HG03045 (cell line): Measurements from ENCODE around the gene TCF7L2.

Experiments
- ATAC-seq: cut with Tn5 transposase; IDR thresholded peaks from one replicate; pipeline ENCODE4 v1.9.1; 2021; ENCODE audit warnings: mild to moderate bottlenecking, moderate library complexity; ENCODE audit not compliant: unreplicated experiment

Gene TCF7L2

GRCh38 chr10:113111900-113112853 is 162.1 kb downstream of the TCF7L2 start:
- no peak for ATAC-seq

GRCh38 chr10:113113241-113113640 is 163.2 kb downstream of the TCF7L2 start:
- ATAC-seq, result no peak

DNA sequence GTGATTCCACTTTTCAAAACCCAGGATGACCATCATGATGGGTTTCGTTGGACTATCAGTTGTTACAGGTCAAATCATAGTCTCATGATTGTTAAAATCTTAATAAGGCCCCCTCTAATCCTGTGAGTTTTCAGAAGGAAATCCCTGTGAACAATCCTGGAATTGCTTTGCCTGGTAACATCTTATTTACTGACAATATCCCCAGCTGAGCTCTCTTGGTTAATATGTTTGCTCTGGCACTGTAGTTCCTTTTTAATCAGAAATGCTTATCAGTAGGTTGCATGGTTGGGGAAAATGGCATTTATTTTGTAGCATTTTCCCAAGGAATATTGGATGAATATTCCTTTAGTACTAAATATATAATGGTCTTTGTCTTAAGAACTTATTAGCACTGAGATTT is 163.9 kb downstream of the TCF7L2 start:
- no peak for ATAC-seq

DNA sequence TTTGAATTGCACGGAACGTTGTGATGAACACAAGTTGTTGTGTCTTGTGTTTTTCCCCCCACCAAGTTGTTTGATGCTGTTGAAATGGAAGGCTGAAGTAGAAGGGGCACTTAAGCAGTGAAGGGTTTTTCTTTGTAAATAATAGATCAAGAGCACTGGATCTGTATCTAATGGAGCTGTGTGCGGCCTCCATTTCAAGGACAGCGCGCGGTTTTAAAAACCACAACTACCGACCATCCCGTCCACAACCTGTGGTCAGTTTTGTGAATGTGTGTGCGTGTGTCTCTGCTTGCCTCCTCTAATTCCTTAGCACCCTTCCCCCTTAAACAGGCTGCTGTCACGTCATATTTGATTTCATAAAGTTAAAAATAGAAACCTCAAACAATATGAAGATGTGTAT is 165.5 kb downstream of the TCF7L2 start:
- no peak for ATAC-seq

DNA sequence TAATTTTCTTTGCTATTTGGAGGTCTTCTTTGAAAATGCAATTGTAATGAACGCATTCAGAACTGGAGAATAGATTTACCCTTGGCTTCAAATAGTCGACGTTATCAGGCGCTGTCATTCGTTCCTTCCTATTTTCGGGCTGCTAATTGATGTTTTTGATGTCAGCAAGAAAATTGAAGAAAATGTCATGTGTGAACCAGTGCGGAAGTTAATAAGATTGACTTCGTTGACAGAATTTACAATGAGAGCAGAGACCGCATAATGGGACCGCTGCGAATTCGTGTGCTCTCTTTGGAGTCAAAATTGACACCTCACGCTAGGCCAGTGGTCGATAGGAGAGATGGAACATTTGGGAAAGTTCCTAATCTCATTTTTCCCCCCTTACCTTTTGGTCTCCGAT is 168.8 kb downstream of the TCF7L2 start:
- no peak for ATAC-seq

GRCh38 chr10:113119801-113120200 is 169.8 kb downstream of the TCF7L2 start:
- no peak for ATAC-seq

- ATAC-seq, result no peak
Measured at GRCh38 chr10:113121153-113121552, 171.1 kb downstream of the TCF7L2 start.

- no peak for ATAC-seq
Measured at GRCh38 chr10:113122947-113123346, 172.9 kb downstream of the TCF7L2 start.

DNA sequence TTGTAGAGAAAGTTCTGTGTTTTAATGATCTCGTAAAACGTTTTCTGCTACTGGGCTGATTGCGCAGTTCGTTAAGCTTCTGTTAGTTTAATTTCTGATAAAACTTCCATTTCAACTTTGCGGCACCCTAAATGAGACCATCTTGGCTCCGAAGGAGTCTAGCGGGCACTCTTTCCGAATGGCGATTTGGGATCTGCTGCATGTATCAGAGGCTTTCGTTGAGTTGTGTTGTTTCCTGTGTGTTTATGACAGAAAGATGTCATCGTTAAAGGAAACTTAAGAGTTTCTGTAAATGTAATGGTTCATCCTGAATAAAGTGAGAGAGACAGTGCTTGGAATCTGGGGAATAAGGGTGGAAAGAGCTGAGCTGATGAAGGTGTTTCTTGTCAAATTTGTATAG is 174.7 kb downstream of the TCF7L2 start:
- ATAC-seq, result no peak

DNA sequence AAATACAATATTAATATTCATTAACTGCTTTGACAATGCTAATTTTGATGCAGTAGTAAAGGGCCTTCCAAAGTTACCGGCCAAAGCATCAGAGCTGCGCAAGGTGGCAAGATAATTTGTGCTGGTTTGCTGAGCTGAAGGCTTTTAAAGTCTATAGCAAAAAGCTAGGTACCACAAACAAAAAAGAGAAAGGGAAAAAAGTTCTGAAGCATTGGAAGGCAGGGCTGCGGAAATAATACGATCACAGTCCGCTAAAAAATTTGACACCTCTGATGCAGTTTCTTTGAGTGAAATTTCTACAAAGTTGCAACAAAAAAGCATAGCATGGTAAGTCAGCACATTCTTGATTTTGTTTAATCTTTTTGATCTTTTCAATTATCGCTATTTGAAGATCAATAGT is 175.6 kb downstream of the TCF7L2 start:
- no peak for ATAC-seq

DNA sequence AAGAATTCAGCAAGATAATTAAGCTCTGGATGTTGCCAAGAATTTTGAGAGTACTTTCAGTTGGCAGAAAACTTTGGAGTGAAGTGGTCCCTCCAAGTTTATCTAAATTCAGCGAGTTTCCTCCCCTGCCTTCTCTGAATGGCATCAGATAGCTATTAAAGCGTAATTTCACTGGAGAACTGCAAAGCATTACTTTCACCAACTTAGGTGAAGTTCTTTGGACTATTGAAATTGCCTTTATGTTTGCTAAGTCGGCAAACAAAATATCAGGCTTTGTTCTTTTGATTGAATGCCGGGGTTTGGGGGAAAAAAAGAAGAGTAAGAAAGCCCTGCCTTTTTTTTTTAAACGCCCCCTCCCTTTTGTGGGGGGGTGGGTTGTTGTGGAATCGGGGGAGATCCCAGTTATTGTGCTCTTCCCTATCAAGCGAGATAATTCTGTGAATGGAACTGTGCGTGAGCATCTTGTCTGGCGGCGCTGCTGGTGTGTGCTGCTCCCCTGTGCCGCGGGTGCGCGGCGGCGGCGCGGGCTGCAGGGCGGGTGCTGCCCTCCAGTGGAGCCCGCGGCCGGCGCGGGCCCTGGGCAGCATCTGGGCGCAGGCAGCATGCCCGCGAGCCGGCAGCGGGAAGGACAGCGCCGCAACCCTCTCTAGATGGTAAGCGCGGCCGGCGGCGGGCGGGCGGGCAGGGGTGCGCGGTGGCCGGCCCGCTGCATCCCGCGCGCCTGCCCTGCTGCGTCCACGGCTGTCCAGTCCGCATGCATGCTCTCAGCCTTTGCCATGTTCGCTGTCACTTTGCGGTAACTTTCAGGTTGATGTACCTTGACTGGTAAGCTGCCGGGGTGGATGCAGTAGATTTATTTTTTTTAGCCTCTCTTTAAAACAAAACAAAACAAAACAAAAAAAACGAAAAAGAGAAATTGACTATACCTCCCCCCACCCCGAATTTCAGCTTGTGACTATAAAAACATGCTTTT is 176.5 kb downstream of the TCF7L2 start:
- no peak for ATAC-seq

DNA sequence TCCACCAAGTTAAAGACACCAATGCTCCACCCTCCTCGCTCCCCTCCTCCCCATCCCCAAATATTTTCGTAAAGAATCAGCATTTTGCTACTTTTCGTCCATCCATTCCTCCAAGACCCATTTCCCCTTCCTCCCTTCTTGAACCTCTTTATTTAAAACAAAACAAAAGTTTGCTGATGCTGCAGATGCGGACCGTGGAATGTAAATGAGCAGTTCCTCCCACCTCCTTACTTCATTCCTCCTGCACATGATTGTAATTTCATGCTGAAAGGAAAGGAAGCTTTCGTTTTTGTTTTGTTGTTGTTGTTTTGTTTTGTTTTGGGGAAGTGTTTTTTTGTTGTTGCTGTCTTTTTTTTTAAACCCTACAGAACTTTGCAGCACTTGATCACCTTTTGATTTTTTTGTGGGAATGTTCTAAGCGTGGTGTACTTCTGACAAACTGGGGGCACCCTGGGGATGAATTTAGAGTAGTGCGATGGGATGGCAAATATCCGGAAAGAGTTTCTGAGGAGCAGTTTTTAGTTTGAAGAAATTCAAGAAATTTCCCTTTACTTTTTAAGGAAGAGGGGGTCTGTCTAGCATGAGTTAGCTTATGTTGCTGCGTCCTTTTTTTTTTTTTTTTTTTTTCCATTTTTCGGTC is 177.3 kb downstream of the TCF7L2 start:
- ATAC-seq, result no peak

DNA sequence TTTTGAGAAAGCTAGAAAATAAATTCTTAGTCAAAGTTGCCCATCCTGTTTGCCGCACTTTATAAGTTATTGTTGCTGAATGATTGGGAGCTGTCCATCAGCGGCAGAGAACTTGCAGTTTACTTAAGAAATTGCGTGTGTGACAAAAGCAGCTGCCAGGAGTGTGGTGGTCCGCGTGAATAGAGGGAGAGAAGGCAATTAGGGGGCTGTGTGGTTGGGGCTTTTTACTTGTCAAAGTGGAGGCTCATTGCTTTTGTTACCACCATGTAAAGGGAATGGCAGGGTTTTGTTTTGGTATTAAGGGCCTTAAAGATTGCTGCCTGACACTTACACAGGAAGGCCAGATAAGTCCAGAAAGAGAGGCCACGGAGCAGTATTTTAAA is 177.8 kb downstream of the TCF7L2 start:
- ATAC-seq, result no peak

- ATAC-seq, result no peak
Measured at GRCh38 chr10:113128450-113129070, 178.5 kb downstream of the TCF7L2 start.

DNA sequence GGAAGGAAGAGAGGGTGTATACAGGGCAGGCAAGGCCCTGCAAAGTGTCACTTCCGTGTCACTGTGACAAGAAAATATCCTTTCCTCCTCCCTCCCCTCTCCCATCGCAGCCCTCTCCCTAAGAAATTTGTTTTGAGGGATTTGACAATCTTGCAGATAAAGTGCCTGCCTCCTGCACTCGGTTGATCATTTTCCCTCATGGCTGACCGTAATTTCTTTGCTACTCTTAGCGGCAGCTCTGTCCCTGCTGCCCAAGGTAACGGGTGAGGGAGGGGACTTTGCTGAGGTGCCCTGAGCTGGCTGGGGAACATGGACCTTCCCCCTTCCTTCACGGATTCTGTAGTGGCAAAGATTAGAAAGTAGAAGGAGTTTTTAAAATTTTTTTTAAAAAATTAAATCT is 179.1 kb downstream of the TCF7L2 start:
- no peak for ATAC-seq

DNA sequence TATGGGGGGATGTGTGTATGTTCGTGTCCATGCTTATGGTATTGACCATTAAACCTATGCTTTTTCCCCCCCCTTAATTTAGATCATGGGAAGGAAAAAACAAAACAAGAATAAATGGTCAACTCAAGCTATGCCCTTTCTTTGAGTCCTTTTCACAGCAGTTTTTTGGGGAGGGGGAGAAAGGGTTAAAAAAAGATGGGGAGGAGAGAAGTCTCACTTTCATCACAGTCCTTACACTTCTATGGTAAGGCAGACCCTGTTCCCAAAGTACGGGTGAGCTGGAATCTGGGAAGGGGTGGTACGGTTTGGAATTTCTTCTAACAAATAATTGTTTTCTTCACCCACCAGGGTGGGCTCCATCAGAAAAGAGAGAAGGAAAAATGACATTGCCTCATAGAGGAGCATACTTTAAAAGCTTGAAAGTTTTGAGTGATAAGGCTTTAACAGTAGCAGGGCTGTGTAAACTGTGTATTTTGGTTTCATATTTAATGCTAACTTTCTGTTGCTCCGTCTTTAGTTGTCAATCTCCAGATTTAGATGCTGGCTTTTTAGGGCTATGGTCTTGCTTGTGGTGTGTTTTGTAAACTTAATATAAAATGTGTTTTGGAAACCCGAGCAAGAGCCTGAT is 180.1 kb downstream of the TCF7L2 start:
- ATAC-seq, result no peak

DNA sequence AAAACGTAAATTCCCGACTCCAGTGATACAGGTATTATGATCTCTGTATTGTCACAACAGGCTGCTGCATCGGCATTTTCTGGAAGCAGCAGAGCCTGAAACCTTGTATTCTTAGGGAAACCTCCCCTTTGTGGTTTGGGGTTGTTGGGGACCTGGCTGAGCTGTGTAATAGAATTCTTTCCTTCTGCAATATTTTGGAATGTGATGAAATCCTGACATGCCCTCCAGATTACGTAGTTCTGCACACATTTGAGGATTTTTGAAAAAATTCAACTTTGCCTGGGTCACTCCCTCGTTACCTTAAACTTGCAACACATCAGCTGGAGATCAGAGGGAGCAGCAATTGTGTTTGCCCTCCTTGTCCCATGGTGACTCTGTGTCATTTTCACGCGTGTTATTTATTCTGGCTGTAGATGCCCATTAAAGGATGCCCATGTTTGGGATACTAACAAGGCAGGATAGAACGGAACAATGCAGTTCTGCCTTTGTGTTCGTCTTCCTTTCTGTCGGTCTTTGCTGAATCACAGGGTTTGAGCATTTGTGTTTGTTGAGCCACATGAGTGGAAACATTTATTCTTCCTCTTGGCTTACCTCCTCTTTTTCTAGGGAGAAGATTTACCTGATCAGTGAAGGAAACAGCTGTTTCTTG is 181.7 kb downstream of the TCF7L2 start:
- ATAC-seq, result no peak

- ATAC-seq, result no peak
Measured at GRCh38 chr10:113132591-113133121, 182.6 kb downstream of the TCF7L2 start.

- ATAC-seq, result no peak
Measured at GRCh38 chr10:113133497-113134115, 183.6 kb downstream of the TCF7L2 start.
